ENCODE measurements around the gene ABTB2. TPM values are rescaled to one million over a fixed set of nuclear protein-coding genes. Genes with fewer than 3 reads are reported as not detected.

Gene ABTB2
- total RNA-seq, 4 donors from 2014 or later = 3.4 to 6.2 (median 4.2) TPM

GRCh38 chr11:34148504-34149165 lies 209.2 kb downstream of the ABTB2 start:
- DNase-seq (ENCODE audit: low spot score) (no peak), ATAC-seq (ENCODE audit: low FRiP score) (no peak)

GRCh38 chr11:34147581-34147980 lies 210.2 kb downstream of the ABTB2 start:
- no peak for TF ChIP-seq CTCF (IDR thresholded peaks at IDR 0.05)
- DNase-seq (ENCODE audit: low spot score) (no peak), ATAC-seq (ENCODE audit: low FRiP score) (no peak)

More at GRCh38 chr11:34148504-34149165, 209.2 kb downstream of the ABTB2 start:
- TF ChIP-seq CTCF (IDR thresholded peaks at IDR 0.05) = no peak

GRCh38 chr11:34146866-34147265 lies 210.9 kb downstream of the ABTB2 start:
- DNase-seq (ENCODE audit: low spot score) (no peak), ATAC-seq (ENCODE audit: low FRiP score) (no peak)
- TF ChIP-seq CTCF (IDR thresholded peaks at IDR 0.05) = no peak

GRCh38 chr11:34146411-34146810 lies 211.4 kb downstream of the ABTB2 start:
- no peak for ATAC-seq (ENCODE audit: low FRiP score)
- no peak for DNase-seq (ENCODE audit: low spot score)
- no peak for TF ChIP-seq CTCF (IDR thresholded peaks at IDR 0.05)

GRCh38 chr11:34145847-34146381 lies 211.9 kb downstream of the ABTB2 start:
- DNase-seq (ENCODE audit: low spot score) = no peak
- no peak for ATAC-seq (ENCODE audit: low FRiP score)
- no peak for TF ChIP-seq CTCF (IDR thresholded peaks at IDR 0.05)

- no peak for DNase-seq (ENCODE audit: low spot score)
- TF ChIP-seq CTCF (IDR thresholded peaks at IDR 0.05) = no peak
- ATAC-seq (ENCODE audit: low FRiP score) = no peak
These were observed 212.7 kb downstream of the ABTB2 start for GRCh38 chr11:34145073-34145472.

GRCh38 chr11:34143048-34143447 lies 214.8 kb downstream of the ABTB2 start:
- no peak for DNase-seq (ENCODE audit: low spot score)

More at GRCh38 chr11:34143048-34143447, 214.8 kb downstream of the ABTB2 start:
- TF ChIP-seq CTCF (IDR thresholded peaks at IDR 0.05) = no peak
- no peak for ATAC-seq (ENCODE audit: low FRiP score)
